NCI-H82 treated with DMSO at 0.1 percent for 48 hours (cell line): ENCODE measurements around the gene SH2D2A.

ENCODE experiments used
- DNase-seq: peaks from one replicate; lab custom pipeline; 2025; ENCODE audit not compliant: unreplicated experiment; lab: John Stamatoyannopoulos, UW

SH2D2A gene

GRCh38 chr1:156805766-156806511, 10.7 kb downstream of the SH2D2A start:
- peak; percentile 45 for DNase-seq

DNA sequence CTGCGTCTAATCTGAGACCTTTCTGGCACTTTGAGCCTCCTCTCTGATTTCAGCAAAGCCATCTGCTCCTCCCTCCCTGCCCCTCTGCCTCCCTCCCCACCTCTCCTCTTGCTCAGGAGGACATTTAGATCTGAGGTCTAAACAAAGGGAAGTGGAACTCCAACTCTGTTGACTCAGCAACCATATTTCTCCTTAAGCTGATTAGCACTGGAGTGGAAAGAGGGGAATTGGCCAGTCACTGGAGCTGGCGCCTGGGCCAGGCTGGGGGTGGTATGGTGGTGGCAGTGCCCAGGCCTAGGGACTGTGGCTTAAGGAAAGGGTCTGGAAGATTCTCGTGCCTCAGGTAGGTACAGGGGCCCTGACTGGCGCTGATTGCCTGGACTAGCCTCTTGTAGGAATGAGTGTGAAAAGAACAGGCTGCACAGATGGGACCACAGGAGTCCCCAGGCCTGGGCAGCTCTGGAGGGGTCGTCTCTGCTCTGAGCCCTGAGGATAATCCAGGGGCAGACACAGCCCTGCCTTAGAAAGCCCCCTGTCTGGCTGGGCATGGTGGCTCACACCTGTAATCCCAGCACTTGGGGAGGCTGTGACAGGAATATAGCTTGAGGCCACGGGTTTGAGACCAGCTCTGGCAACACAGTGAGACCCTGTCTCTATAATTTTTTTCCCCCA, 11.9 kb downstream of the SH2D2A start:
- DNase-seq, result peak; percentile 98

- no peak for DNase-seq
These were observed 12.6 kb downstream of the SH2D2A start for GRCh38 chr1:156804026-156804425.

- no peak for DNase-seq
These were observed 13.4 kb downstream of the SH2D2A start for GRCh38 chr1:156803086-156803851.

- no peak for DNase-seq
These were observed 14.2 kb downstream of the SH2D2A start for GRCh38 chr1:156802421-156802935.

GRCh38 chr1:156801409-156802121, 15.1 kb downstream of the SH2D2A start:
- DNase-seq, result no peak

DNA sequence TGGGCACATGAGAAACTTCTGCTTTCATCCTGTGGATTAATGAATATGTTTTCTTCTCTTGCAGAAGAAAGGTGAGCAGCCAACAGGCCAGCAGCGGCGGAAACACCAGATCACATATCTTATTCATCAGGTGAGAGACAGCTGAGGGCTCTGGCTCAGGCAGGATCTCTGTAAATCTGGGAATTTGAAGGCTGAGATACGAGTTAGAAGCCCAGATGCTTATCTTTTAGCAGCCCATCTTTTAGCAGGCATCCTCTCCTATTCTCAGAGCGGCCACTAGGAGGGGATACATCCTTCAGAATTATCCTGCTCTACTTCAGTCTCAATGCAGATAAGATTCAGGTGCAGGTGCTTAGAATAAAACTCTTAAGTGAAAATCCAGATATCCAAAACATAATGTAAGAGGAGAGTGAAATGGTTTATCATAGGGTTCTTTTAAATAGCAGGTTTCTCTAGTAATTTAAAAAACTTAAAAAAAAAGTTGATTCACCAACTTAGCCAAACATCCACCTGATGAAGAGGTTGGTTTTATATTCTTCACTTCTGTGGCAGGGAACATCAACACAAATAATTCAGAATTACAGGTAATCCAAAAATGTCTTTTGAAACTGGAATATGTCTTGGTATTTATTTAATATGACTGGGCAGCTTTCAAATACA, 19.3 kb downstream of the SH2D2A start:
- peak; percentile 60 for DNase-seq

- DNase-seq, result no peak
These were observed 20.1 kb downstream of the SH2D2A start for GRCh38 chr1:156796340-156797097.

GRCh38 chr1:156795787-156796186, 20.9 kb downstream of the SH2D2A start:
- DNase-seq, result no peak

DNA sequence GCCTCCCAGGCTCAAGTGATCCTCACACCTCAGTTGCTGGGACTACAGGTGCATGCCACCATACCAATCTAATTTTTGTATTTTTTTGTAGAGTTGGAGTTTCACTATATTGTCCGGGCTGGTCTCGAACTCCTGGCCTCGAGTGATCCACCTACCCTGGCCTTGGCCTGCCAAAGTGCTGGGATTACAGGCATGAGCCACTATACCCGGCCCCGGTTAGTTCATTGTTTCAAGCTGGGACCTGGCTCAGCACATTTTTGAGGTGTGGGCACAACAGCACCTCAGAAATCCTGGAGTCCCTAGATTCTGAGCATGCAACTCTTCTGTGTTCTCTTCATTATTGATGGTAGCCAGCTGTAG, 21.3 kb downstream of the SH2D2A start:
- no peak for DNase-seq

GRCh38 chr1:156794506-156795373, 21.9 kb downstream of the SH2D2A start:
- no peak for DNase-seq

GRCh38 chr1:156789621-156790318, 26.9 kb downstream of the SH2D2A start:
- DNase-seq, result no peak

DNA sequence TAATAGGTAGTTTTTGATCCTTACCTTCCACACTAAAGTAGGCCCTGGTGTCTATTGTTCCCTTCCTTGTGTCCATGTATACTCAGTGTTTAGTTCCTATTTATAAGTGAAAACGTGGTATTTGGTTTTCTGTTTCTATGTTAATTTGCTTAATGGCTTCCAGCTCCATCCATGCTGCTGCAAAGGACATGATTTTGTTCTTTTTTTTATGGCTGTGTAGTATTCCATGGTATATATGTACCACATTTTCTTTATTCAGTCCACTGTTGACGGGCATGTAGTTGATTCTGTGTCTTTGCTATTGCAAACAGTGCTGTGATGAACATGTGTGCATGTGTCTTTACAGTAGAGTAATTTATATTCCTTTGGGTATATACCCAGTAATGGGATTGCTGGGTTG, 28.5 kb downstream of the SH2D2A start:
- DNase-seq, result no peak

GRCh38 chr1:156786640-156787039, 30.0 kb downstream of the SH2D2A start:
- no peak for DNase-seq

DNA sequence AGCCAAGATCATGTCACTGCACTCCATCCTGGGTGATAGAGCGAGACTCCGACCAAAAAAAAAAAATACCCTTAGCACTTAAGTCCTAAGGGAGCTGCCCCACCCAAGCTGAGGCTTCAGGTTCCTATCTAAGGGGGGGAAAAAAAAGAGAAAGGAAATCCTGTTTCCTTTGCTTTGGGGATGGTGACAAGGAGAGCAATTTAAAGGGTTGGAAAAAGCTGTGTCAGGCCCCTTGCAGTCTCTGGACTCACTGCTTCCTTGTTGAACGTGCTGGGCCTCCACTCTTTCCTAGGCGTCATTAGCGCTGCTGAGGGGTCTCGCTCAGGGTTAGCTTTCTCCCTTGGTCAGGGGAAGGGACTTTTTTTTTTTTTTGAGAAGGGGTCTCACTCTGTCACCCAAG, 31.2 kb downstream of the SH2D2A start:
- no peak for DNase-seq

GRCh38 chr1:156781585-156782186, 35.0 kb downstream of the SH2D2A start:
- no peak for DNase-seq

DNA sequence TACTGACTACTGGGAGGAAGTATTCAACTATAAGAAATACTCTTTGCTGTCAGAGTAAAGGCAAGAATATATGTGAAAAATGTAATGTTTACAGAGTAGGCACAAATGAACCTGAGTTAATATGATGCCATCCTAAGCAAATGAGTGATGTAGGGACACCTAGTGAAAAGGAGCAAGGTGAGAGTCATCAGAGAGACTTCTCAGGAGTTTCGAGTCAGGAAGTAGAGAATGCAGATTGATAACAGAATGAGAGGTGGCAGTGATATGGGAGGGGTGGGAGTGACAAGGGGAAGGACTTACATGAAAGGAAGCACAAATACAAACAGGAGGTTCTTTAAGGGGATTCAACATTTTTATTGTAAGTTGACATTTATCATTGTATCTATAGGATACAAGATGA, 39.1 kb downstream of the SH2D2A start:
- no peak for DNase-seq

DNA sequence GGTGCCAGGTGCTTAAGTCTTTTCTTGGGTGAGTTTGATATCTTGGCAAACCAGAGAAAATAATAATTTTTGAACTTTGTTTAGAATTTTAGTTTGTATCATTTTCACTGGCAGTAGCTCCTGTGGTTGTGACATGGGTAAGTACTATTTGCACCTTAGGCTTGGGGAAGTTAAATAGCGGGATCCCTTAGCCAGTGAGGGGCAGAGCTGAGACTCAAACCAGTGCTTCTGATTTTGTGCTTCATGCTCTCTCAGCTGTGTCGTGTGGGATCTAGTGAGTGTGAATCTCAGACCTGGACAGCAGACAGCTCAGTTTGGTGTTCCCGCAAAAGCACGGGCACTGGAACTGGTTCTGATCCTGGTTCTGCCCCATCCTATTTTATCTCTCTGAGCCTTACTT, 39.7 kb downstream of the SH2D2A start:
- DNase-seq, result no peak
